Measurements from ENCODE around the gene PLAAT2. TPM values are rescaled to one million over a fixed set of nuclear protein-coding genes. Genes with fewer than 3 reads are reported as not detected.

Gene PLAAT2
- total RNA-seq, 1 donor from 2014 or later, result not detected

DNA sequence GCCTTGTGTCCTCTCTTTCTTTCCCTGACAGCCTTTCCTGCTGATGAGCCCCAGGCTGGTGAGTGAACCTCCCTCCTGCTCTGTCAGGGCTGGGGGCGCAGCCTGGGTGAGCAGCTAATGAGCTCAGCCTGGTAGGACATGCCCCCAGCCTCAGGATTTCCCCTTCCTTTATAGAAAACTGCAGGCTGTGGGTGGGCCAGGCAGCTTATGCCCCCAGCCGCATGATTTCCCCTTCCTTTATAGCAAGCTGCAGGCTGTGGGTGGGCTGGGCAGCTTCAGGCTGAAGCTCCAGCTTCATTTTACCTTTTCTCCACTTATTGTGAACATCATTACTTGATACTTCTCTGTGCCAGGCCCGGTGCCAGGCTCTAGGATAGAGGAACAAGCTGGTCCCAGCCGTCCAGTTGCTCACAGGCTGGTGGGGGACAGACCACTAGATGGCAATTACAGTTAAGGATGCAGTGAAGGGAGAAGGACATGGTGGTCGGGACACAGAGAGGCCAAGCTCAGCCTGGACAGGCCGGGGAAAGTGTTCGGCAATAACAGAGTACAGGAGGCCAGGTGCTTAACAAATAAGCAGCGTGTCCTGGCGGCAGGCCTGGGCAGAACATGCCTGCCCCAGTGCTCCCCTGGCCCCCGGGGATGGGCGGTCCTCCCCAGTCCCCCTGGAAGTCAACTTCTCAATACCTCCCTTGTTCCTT lies 52.0 kb downstream of the PLAAT2 start:
- H3K27ac Mint-ChIP-seq, result no peak overlapping the region
- H3K9me3 Mint-ChIP-seq, result no peaks in the 10 kb centered on the region
- ChIA-PET CTCF (interaction anchor here (1.0 kb wide), 1 partner anchor 8 kb away, joined by 3 read pairs; no protein-coding TSS in a partner anchor), POLR2A (no interaction called here)
- no peak overlapping the region for H3K4me3 Mint-ChIP-seq
- ATAC-seq (ENCODE audit: low read depth) (no peak), DNase-seq (no peak)
- no peaks in the 10 kb centered on the region for H3K4me1 Mint-ChIP-seq
- TF ChIP-seq, protein P1, sequence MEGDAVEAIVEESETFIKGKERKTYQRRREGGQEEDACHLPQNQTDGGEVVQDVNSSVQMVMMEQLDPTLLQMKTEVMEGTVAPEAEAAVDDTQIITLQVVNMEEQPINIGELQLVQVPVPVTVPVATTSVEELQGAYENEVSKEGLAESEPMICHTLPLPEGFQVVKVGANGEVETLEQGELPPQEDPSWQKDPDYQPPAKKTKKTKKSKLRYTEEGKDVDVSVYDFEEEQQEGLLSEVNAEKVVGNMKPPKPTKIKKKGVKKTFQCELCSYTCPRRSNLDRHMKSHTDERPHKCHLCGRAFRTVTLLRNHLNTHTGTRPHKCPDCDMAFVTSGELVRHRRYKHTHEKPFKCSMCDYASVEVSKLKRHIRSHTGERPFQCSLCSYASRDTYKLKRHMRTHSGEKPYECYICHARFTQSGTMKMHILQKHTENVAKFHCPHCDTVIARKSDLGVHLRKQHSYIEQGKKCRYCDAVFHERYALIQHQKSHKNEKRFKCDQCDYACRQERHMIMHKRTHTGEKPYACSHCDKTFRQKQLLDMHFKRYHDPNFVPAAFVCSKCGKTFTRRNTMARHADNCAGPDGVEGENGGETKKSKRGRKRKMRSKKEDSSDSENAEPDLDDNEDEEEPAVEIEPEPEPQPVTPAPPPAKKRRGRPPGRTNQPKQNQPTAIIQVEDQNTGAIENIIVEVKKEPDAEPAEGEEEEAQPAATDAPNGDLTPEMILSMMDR (IDR thresholded peaks at IDR 0.05), result no peak
- H3K27me3 Mint-ChIP-seq, result peaks cover 20% of the 10 kb centered on the region
- intact Hi-C loops (cut with micrococcal nuclease), result no loop called here
- H3K36me3 Mint-ChIP-seq (ENCODE audit: low read depth), result no peaks in the 10 kb centered on the region

DNA sequence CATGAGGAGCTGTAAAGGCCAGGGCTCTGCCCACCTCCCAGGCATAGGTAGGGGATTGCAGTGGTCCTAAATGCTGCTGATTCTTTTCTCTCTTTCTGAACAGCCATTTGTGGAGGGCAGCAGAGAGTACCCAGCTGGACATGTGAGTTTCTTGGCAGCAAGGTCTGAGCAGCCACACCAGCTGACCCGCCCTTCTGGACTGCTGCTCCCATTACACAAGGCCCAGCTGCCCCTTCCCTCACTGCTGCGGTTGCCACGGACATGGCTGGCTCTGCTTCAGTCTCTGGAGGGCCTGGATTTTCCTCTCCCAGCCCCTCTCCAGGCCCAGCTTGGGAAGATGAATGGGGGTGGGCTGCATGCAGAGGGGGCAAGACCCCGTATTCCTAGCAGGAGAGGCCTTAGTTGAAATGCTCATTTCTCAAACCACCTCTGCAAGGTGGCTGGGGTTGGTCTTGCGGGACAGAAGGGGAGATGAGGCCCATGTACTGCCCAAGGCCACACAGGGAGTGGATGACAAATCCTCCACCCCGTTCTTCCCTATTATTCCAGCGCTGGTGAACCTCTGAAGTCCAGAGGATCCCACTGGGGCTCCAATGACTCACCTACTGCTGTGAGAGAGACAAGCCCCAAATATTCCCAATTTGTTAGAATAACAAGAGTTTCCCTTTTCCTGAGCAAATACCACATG lies 52.7 kb downstream of the PLAAT2 start:
- POLR2A ChIA-PET, result no interaction called here
- peaks cover 2% of the 10 kb centered on the region for H3K4me1 Mint-ChIP-seq
- TF ChIP-seq, protein P1 (IDR thresholded peaks at IDR 0.05), result no peak
- no peak overlapping the region for H3K27ac Mint-ChIP-seq
- DNase-seq, result no peak
- no peak for ATAC-seq (ENCODE audit: low read depth)
- CTCF ChIA-PET, result interaction anchor here (1.0 kb wide), 1 partner anchor 9 kb away, joined by 3 read pairs; no protein-coding TSS in a partner anchor
- no peak overlapping the region for H3K4me3 Mint-ChIP-seq
- intact Hi-C loops (cut with micrococcal nuclease), result no loop called here
- H3K9me3 Mint-ChIP-seq, result no peaks in the 10 kb centered on the region
- H3K36me3 Mint-ChIP-seq (ENCODE audit: low read depth), result no peaks in the 10 kb centered on the region
- H3K27me3 Mint-ChIP-seq, result peaks cover 24% of the 10 kb centered on the region

DNA sequence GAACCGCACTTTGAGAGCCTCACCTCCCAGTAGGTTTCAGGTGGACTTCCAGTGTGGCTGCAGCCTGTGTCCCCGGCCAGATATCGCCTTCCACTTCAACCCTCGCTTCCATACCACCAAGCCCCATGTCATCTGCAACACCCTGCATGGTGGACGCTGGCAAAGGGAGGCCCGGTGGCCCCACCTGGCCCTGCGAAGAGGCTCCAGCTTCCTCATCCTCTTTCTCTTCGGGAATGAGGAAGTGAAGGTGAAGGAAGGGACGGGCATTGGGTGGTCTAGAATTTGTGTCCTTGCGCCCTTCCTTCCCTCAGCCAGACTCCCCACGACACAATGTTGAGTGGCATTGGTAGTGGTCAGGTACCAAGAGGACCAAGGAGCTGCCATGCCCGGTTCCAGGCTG lies 54.4 kb downstream of the PLAAT2 start:
- DNase-seq, result no peak
- Mint-ChIP-seq H3K36me3 (ENCODE audit: low read depth) (no peaks in the 10 kb centered on the region), H3K4me3 (no peak overlapping the region), H3K27me3 (peaks cover 30% of the 10 kb centered on the region), H3K4me1 (peaks cover 2% of the 10 kb centered on the region), H3K27ac (no peak overlapping the region), H3K9me3 (no peaks in the 10 kb centered on the region)
- intact Hi-C loops (cut with micrococcal nuclease), result no loop called here
- TF ChIP-seq, protein P1 (IDR thresholded peaks at IDR 0.05), result no peak
- ChIA-PET CTCF (no interaction called here), POLR2A (no interaction called here)
- ATAC-seq (ENCODE audit: low read depth), result no peak

DNA sequence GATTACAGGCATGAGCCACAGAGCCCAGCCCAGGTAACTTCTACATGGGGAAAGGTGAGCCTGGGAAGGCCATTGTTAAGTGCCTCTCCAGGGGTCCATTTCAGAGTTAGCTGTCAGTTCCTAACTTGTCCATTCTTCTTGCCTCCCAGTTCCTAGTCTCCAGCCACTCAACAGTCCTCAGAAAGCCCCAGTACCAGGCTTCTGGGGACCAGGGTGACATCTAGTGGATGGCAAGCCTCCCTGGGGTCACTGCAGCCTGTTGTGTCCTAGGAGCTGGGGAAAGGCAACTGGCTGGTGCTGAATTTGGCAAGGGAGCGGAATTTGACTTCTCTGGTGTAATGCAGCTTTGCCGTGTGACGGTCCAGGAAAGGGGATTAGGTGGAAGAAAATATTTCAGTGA lies 55.2 kb downstream of the PLAAT2 start:
- no peak overlapping the region for H3K27ac Mint-ChIP-seq
- H3K9me3 Mint-ChIP-seq, result no peaks in the 10 kb centered on the region
- POLR2A ChIA-PET, result no interaction called here
- DNase-seq (no peak), ATAC-seq (ENCODE audit: low read depth) (no peak)
- H3K4me3 Mint-ChIP-seq, result no peak overlapping the region
- peaks cover 2% of the 10 kb centered on the region for H3K4me1 Mint-ChIP-seq
- H3K27me3 Mint-ChIP-seq, result peaks cover 30% of the 10 kb centered on the region
- TF ChIP-seq, protein P1 (IDR thresholded peaks at IDR 0.05), result no peak
- CTCF ChIA-PET, result interaction anchor here (0.9 kb wide), 1 partner anchor 29 kb away, joined by 3 read pairs; no protein-coding TSS in a partner anchor
- no peaks in the 10 kb centered on the region for H3K36me3 Mint-ChIP-seq (ENCODE audit: low read depth)
- intact Hi-C loops (cut with micrococcal nuclease), result no loop called here

DNA sequence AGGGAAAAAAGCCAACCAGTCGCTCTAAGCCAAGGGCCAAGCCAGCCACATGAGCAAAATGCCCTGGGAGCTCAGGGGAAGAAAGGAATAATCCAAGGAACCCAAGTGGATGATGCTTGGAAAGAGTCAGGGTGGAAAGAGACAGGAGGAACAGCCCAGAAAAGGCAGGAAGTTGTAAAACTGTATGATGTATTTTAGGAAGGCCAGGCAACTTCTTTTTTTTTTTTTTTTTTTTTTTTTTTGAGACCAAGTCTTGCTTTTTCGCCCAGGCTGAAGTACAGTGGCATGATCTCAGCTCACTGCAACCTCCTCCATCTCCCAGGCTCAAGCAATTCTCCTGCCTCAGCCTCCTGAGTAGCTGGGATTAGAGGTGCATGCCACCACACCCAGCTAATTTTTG lies 55.7 kb downstream of the PLAAT2 start:
- Mint-ChIP-seq H3K36me3 (ENCODE audit: low read depth) (no peaks in the 10 kb centered on the region), H3K4me1 (peaks cover 2% of the 10 kb centered on the region), H3K27me3 (peaks cover 30% of the 10 kb centered on the region), H3K9me3 (no peaks in the 10 kb centered on the region), H3K27ac (no peak overlapping the region), H3K4me3 (no peak overlapping the region)
- TF ChIP-seq, protein P1 (IDR thresholded peaks at IDR 0.05), result no peak
- POLR2A ChIA-PET, result no interaction called here
- intact Hi-C loops (cut with micrococcal nuclease), result no loop called here
- DNase-seq (no peak), ATAC-seq (ENCODE audit: low read depth) (no peak)
- CTCF ChIA-PET, result interaction anchor here (0.9 kb wide), 2 partner anchors 27 to 29 kb away, joined by 3 read pairs; no protein-coding TSS in a partner anchor

Measured in activated B cell treated with CpG ODN at 0.5 μM for 24 hours (primary cell).